Loucy (cell line): ENCODE measurements around the gene ELAVL1.
"Not testable (repeated sequence)": the region's sequence is repeated elsewhere in the genome, so short reads cannot be mapped to it uniquely, and the experiment has no call there.

Experiments
- EZH2phosphoT487 ChIP-seq: fragments of 200-600 bp; IDR thresholded peaks from 2 replicates; pipeline ENCODE4 v1.6.1; 2018; ENCODE audit warnings: antibody characterized with exemption, mild to moderate bottlenecking, moderate library complexity, borderline replicate concordance
- TF ChIP-seq, protein P1 (sequence below): fragments of 200-600 bp; sonication (generic); conservative IDR thresholded peaks from 2 replicates; pipeline ENCODE4 v1.5.1; 2014; ENCODE audit warnings: mild to moderate bottlenecking, antibody characterized with exemption, low read length

DNA sequence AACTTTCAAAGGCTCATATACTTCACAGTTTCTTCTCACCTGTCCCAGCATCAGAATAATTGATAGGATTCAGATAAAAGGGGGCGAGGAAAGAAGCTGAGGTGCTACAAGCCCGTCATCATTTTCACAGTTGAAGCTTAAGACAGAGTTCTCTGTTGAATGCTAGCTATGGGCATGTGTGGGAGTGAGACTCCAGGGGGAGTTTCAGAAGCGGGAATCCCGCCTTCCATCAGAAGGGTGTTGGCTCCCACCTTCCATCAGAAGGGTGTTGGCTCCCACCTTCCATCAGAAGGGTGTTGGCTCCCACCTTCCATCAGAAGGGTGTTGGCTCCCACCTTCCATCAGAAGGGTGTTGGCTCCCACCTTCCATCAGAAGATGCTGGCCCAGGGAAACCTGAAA is 44.4 kb downstream of the ELAVL1 start:
- TF ChIP-seq, protein P1, sequence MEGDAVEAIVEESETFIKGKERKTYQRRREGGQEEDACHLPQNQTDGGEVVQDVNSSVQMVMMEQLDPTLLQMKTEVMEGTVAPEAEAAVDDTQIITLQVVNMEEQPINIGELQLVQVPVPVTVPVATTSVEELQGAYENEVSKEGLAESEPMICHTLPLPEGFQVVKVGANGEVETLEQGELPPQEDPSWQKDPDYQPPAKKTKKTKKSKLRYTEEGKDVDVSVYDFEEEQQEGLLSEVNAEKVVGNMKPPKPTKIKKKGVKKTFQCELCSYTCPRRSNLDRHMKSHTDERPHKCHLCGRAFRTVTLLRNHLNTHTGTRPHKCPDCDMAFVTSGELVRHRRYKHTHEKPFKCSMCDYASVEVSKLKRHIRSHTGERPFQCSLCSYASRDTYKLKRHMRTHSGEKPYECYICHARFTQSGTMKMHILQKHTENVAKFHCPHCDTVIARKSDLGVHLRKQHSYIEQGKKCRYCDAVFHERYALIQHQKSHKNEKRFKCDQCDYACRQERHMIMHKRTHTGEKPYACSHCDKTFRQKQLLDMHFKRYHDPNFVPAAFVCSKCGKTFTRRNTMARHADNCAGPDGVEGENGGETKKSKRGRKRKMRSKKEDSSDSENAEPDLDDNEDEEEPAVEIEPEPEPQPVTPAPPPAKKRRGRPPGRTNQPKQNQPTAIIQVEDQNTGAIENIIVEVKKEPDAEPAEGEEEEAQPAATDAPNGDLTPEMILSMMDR = not testable (repeated sequence)
- TF ChIP-seq EZH2phosphoT487 = not testable (repeated sequence)
